Activated CD4-positive, alpha-beta T cell treated with anti-CD3 and anti-CD28 coated beads for 24 hours (primary cell): ENCODE data around the gene MIB2.
"Not testable (repeated sequence)": the region's sequence is repeated elsewhere in the genome, so short reads cannot be mapped to it uniquely, and the experiment has no call there.

Source experiments
- DNase-seq, 2 donors: peaks; one replicate each; pipeline ENCODE4 v3.0.0-alpha.2; 2020; ENCODE audit warnings: low read depth in 2 of 2

The MIB2 gene

GRCh38 chr1:1648265-1648664, 33.0 kb downstream of the MIB2 start:
- not testable (repeated sequence) for DNase-seq

- peak; percentile 89 to 98 for DNase-seq
Observed at GRCh38 chr1:1658583-1659549, 43.6 kb downstream of the MIB2 start, which contains the start of gene CDK11B. TSS of gene CDK11B (minus strand) at chr1:1659004. CDS start at chr1:1657485, 1,519 bp downstream.

DNA sequence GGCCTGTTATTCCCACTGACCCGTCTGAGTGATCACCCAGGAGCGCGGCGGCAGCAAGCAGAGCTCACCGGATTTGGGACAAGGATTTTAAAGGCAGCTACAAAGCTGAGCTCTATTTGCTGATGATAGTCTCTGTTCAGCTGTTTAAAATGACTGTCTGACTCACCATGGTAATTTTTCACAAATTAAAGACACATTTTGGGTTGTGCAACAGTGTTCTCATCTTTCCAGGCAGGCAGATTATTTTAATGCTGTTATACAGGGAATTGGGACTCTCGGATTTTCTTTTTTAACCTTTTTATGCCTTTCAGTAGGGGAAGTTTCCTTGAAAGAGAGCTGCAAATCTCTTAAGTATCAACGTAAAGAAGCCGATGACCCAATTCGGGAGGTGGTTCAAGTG, 47.1 kb downstream of the MIB2 start:
- DNase-seq: not testable (repeated sequence)

DNA sequence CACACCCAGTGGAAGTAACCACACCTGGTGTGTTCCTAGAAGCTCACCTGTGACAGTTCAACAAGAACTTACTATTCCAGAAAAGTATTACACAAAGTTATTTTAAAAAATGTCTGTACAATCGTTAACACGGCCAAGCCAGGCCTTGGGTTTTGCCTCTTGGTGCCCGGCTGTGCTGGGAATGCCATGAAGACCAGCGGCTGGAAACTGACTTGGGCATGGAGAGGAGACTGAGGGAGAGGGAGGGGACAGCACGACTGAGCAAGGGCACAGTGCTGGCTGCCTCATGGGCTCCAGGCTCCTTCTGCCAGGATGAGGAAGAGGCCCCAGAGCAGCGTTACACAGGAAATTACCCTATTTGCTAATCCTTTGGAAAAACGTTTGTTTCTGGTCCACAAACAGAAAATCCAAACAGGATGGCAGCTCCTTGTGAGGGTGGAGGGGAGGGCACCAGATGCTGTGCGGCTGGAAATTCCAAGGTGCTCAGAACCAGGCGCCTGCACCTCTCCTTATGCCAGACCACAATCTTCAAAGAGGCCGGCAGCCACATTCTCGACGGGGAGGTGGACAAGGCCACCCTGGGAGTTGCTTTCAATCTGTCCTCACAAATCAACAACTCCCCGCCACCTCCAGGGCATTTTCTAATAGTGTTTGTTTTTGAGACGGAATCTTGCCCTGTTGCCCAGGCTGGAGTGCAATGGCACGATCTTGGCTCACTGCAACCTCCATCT, 47.7 kb downstream of the MIB2 start:
- DNase-seq: not testable (repeated sequence)

GRCh38 chr1:1664318-1664717, 49.0 kb downstream of the MIB2 start:
- not testable (repeated sequence) for DNase-seq

- no peak for DNase-seq
Observed at GRCh38 chr1:1664941-1665814, 49.9 kb downstream of the MIB2 start.

GRCh38 chr1:1665815-1666251, 50.5 kb downstream of the MIB2 start:
- DNase-seq: peak in 1 of 2 donors; percentile 22

DNA sequence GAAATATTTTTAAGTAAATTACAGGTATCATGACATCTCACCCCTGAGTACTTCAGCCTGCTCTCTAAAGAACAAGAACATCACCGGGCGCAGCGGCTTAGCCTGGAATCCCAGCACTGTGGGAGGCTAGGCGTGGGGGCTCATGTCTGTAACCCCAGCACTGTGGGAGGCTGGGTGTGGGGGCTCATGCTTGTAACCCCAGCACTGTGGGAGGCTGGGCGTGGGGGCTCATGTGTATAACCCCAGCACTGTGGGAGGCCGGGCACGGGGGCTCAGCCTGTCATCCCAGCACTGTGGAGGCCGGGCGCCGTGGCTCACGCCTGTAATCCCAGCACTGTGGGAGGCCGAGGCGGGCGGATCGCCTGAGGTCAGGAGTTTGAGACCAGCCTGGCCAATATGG, 51.2 kb downstream of the MIB2 start:
- no peak for DNase-seq

GRCh38 chr1:1669468-1670440, 54.5 kb downstream of the MIB2 start:
- no peak for DNase-seq

DNA sequence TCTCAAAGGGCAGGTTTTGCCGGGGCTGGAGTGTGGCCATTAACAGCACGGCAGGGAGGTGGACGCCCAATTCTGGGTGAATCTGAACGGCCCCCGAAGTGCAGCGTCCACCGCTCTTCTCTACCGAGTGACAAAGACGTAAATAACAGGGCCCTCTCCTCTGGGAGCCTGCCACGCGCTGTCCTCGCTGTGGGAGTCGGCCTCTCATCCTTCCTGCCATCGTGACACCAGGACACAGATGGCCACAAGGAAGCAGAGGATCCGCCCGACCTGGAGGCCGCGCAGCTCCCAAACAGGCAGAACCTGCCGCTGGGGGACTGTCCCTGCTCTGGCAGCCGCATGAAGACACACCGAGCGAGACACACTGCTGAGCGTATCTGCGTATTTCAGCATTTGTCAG, 55.6 kb downstream of the MIB2 start:
- no peak for DNase-seq

DNA sequence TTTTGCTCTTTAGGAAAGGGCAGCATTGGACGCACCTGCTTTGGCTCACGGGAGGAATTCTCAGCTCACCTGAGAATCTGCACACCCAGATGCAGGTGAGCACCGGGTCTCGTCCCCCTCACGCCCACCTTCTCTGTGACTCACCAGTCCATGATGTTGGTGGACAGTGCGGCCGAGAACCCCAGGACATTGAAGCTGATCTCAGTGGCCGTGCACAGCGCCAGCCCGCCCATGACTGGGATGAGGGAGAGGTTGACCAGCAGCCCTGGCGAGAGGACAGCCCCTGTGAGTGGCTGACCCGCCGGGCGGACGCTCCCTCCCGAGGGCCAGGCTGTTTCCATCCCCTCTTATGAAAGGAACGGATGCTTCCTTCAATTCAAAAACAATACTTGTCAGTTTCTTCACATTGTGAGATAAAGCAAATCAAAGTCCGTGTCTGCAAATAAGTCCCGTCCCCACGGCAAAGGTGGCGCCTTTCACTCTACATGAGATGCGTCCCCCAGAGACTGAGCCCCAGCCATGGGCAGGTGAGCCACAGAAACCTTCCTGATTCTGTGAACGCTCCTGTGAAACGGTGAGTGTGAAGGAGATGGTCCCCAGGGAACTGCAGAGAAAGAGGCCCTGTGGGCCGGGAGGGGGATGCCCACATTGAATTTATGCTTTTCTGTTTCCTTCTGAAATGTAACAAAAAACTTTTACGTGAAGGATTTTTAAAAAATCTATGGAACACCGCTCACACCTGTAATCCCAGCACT, 56.2 kb downstream of the MIB2 start:
- no peak for DNase-seq

- no peak for DNase-seq
Observed at GRCh38 chr1:1672181-1672965, 57.1 kb downstream of the MIB2 start.

DNA sequence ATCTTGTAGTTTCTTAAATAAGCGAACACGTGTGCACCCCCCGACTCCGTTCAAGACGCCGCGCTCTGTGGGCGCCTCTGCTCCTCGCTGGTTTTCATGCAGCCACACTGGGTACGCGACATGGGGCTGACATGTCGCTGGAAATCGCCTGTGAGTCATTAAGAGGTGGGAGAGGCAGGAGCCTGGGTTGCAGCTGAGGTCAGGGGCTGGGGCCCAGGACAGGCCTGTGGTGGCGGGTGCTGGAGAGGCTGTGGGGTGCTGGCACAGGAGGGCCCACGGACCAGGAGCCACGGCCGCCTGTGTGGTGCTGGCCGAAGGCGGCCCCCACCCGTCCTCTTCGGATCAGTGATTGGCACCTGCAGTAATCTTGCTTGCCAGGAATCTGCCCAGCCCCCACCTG, 59.5 kb downstream of the MIB2 start:
- not testable (repeated sequence) for DNase-seq

DNA sequence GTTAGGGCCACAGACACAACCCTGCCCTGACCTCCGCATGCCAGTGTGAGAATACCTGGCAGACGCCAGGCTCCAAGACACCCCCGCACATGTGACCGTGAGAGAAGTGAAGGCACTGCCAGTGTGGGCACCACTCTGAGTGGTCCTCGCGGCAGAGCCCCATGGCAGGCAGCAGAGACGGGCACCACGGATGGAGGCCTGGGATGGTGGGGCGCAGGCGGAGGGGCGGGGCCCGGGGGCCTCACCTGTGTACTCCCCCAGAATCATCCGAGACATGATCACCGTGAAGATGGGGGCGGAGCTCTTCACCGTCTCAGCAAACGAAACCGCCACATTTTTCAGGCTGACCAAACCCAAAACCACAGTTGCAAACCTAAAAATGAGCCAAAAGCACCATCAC, 59.9 kb downstream of the MIB2 start:
- not testable (repeated sequence) for DNase-seq

DNA sequence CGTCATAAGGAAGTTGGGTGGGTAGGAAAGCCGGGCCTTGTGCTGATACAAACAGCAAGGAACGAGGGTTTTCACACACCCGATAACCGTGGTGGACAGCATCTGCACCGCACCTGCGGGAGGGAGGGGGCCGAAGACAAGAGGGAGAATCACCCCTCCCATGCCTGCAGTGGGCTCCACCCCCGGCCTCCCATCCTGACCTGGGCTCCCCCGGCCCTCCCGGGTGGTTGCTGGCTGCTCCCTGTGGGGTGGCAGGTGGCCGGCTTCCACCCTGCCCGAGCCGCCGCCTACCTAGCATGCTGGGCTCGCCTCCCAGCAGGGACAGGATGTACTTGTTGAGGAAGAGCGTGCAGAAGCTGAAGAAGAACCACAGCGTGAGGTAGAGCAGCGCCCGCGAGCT, 60.8 kb downstream of the MIB2 start:
- not testable (repeated sequence) for DNase-seq

GRCh38 chr1:1677718-1678580, 62.6 kb downstream of the MIB2 start:
- peak in 1 of 2 donors; percentile 29 for DNase-seq

DNA sequence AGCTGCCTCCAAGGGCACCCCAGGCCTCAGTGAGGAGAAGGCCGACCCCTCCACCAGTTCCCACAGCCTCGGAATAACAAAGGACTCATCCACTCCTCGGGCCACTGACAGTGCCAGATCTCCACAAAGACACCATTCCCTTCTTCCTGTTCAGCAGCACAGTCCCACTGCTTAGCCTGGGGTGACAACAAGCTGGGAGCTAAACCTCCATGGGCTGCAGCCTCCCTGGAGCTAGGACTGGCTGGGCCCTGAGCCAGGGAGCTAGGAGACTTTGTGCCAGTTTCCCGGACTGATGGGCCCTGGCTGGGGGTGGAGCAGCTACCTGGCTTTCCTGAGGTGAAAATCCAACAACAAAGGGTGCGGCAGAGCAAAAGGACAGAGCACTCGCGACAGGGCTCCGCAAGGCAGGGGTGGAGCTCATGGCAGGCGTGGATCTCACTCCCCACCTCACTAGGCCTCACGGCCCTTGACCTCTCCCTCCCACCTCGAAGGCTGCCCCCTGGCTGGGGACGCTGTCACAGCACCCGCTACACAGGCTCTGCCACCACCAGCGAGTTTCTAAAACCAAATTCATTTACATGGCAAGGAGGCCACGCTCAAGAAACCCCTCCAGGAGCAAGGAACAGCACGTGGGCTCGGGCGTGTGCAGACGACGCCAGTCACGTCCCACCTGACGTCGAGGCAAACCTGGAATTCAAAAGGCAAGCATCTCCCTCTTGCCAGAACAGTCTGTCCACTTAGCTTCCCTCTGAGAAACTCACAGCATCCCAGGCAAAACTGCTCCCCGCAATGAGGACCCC, 63.5 kb downstream of the MIB2 start:
- peak in 1 of 2 donors; percentile 44 for DNase-seq
